AG09319 (cell line): Measurements from ENCODE around the gene POM121L12.

ENCODE experiments used
- DNase-seq: peaks from one replicate; pipeline ENCODE4 v3.0.0-alpha.2; 2010; ENCODE audit warnings: low read depth; ENCODE audit errors: extremely low read depth
- TF ChIP-seq, protein P1 (sequence below): IDR thresholded peaks from 2 replicates; pipeline ENCODE4 v1.5.1; 2011; ENCODE audit warnings: low read depth, mild to moderate bottlenecking, inconsistent platforms, low read length, moderate library complexity

The POM121L12 gene

DNA sequence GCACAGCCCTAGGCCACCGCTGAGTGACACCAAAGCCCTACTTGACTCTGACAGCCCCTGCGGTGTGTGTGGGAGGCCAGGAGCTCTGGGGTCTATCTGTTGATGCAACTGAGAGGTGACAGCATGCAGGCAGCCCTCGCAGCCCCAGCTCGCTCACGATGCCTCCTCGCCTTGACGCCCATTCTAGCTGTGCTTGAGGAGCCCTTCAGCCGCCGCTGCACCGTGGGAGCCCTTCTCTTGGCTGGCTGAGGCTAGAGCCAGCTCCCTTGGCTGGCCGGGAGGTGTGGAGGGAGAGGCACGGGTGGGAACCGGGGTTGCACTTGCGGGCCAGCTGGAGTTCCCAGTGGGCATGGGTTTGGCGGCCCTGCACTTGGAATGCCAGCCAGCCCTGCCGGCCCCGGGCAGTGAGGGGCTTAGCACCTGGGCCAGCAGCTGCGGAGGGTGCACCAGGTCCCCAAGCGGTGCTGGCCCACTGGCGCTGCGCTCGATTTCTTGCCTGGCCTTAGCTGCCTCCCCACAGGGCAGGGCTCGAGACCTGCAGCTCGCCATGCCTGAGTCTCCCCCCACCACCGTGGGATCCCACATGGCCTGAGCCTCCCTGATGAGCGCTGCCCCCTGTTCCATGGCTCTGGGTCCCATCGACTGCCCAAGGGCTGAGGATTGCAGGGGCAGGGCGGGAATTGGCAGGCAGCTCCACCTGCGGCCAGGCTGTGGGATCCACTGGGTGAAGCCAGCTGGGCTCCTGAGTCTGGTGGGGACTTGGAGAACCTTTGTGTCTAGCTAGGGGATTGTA lies 31.6 kb upstream of the POM121L12 start:
- TF ChIP-seq, protein P1, sequence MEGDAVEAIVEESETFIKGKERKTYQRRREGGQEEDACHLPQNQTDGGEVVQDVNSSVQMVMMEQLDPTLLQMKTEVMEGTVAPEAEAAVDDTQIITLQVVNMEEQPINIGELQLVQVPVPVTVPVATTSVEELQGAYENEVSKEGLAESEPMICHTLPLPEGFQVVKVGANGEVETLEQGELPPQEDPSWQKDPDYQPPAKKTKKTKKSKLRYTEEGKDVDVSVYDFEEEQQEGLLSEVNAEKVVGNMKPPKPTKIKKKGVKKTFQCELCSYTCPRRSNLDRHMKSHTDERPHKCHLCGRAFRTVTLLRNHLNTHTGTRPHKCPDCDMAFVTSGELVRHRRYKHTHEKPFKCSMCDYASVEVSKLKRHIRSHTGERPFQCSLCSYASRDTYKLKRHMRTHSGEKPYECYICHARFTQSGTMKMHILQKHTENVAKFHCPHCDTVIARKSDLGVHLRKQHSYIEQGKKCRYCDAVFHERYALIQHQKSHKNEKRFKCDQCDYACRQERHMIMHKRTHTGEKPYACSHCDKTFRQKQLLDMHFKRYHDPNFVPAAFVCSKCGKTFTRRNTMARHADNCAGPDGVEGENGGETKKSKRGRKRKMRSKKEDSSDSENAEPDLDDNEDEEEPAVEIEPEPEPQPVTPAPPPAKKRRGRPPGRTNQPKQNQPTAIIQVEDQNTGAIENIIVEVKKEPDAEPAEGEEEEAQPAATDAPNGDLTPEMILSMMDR, result no peak
- no peak for DNase-seq

DNA sequence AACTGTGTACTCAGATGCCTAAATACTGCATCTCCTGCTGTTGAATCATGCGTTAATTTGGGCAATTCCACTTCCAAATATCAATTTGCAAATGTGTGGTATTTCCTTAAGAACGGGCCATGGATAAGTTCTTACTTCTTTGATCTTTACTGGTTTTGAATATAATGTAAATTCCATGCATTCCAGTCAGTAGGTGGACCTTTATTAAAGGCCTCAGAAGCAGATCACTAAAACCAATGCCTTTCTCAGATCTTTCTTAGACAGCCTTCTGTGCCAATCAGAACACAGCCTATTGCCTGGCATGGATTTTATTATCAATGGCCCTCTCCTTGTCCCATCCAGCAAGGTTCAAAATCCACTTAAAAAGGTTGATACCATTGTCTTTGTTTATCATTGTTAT lies 21.5 kb upstream of the POM121L12 start:
- TF ChIP-seq, protein P1, result no peak
- DNase-seq, result no peak

DNA sequence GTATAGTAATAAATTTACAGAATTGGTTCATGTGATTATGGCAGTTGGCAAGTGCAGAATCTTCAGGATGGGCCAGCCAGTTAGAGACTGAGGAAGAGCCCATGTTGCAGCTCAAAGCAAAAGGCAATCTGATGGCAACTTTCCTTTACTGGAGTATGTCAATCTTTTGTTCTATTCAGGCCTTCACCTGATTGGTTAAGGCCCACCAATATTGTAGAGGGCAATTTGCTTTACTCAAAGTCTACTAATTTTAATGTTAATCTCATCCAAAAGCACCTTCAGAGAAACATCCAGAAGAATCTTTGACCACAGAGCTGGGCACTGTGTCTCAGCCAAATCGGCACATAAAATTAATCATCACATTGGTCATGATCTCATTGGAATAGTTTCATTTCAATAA lies 20.0 kb upstream of the POM121L12 start:
- TF ChIP-seq, protein P1, result no peak
- no peak for DNase-seq

DNA sequence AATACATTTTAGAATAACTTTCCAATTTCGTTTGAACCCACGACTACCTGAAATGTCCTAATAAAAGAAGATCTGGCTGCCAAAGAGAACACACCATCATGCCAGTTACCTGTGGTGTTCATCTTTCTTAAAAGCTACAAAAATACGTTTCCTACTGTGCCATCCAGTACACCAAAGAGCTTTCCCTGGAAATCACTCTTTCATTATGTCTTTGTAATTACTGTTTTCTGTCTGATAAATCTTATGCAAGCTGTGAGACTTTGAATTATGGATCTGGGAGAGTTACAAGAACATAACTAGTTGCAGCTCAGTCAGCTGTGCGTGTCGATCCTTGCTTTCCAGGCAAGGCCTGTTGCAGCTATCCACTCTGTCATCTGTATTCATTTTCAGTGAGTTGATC lies 12.5 kb upstream of the POM121L12 start:
- DNase-seq, result no peak
- TF ChIP-seq, protein P1, result no peak

DNA sequence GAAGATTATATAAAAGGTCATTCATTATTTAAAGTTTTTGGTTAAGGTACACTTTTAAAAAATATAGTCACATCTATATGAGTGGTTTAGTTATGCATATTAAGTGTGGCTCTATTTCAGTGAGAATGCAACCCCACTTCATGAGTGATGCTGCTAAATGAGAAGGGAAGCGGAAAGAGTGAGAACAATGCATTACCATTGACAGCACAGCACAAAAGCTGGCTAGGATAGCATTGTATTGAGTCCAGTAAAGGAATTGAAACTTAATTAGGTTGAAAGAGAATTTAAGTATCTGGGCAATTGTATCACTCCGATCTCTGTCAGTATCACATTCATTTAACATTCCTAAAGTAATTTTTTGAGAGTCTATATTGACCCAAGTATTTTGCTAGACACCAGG lies 13.2 kb downstream of the POM121L12 start:
- no peak for DNase-seq
- TF ChIP-seq, protein P1, result no peak

DNA sequence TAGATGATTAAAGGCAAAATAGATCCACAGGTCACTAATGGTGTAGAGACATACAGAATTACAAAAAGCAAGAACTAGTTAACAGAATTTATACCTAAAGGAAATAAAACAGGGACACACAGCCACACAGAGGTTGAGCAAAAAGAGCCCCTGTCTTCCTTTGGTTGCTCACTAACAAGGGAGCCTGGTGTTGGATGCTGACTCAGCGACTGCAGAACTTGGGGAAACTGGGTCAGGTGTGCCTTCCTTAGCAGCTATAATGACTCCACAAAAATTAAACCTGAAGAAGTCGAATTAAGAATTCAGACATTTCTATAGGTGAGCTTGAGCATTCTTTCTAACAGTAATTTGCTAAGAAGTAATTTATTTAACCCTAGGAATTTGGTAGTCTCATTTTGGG lies 15.0 kb downstream of the POM121L12 start:
- TF ChIP-seq, protein P1, result no peak
- no peak for DNase-seq

DNA sequence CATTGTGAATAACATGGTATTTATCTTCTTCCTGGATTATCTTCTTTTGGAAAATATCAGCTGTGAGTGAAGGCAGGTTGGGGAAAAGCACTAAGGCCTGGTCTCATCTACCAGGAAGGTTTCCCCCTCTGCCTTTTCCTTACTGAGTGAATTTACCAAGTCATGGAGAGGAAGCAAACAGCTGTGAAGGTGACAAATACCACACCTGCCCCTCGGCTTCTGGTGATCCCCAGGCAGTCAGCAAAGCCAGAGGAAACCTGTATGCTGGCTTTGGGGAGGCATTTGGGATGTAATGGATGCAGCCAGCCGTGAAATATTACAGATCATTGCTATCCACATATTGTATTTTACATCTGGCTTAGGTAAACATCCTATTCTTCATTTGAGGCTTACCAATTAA lies 24.2 kb downstream of the POM121L12 start:
- DNase-seq, result no peak
- TF ChIP-seq, protein P1, result no peak
